CD14-positive monocyte (primary cell): ENCODE results near the gene NLN. TPM values are rescaled to one million over a fixed set of nuclear protein-coding genes. Genes with fewer than 3 reads are reported as not detected.

ENCODE experiments used
- DNase-seq, 3 donors: peaks; one replicate each; pipeline ENCODE4 v3.0.0-alpha.2; 2011 to 2022
- H2AFZ ChIP-seq: 2 replicates; pipeline ENCODE4 v1.6.0; 2012; ENCODE audit warnings: mild to moderate bottlenecking, low read depth, low read length, inconsistent platforms; ENCODE audit not compliant: insufficient read depth, poor library complexity, severe bottlenecking
- H3K27ac ChIP-seq, 2 donors: 1 replicate in 1 of 2; 2 replicates in 1 of 2; pipeline ENCODE4 v1.5.1; 2012 to 2013; ENCODE audit warnings: low read length in 2 of 2, control low read depth in 1 of 2, inconsistent platforms in 1 of 2, low read depth in 1 of 2, mild to moderate bottlenecking in 1 of 2
- H3K27me3 ChIP-seq, 2 donors: one replicate each; pipeline versions ENCODE4 v1.6.0 to v1.6.1; 2011 to 2013; ENCODE audit warnings: low read length in 2 of 2; ENCODE audit not compliant: control insufficient read depth in 2 of 2, insufficient read depth in 2 of 2
- H3K36me3 ChIP-seq, 2 donors: replicated peaks in 1 of 2; 1 replicate in 1 of 2; 2 replicates in 1 of 2; pipeline versions ENCODE4 v1.5.1 to v1.6.1; 2012 to 2013; ENCODE audit warnings: low read length in 2 of 2, control low read depth in 1 of 2, inconsistent platforms in 1 of 2, mild to moderate bottlenecking in 1 of 2; ENCODE audit not compliant: insufficient read depth in 2 of 2, control insufficient read depth in 1 of 2
- H3K4me1 ChIP-seq, 2 donors: 1 replicate in 1 of 2; 2 replicates in 1 of 2; pipeline versions ENCODE4 v1.5.1 to v1.6.1; 2012 to 2013; ENCODE audit warnings: low read length in 2 of 2, control low read depth in 1 of 2, inconsistent platforms in 1 of 2, mild to moderate bottlenecking in 1 of 2, moderate library complexity in 1 of 2; ENCODE audit not compliant: insufficient read depth in 2 of 2, control insufficient read depth in 1 of 2
- H3K4me2 ChIP-seq: replicated peaks from 2 replicates; pipeline ENCODE3; 2012; ENCODE audit warnings: low read length, moderate library complexity, mild to moderate bottlenecking; ENCODE audit not compliant: poor library complexity, severe bottlenecking; ENCODE audit errors: extremely low read depth
- H3K4me3 ChIP-seq, 3 experiments: fragments of 200-600 bp in 1 of 3; sonication (generic) in 1 of 3; replicated peaks in 1 of 3; 1 replicate in 2 of 3; 2 replicates in 1 of 3; pipeline ENCODE4 v1.5.1; 2011 to 2013; ENCODE audit warnings: low read length in 3 of 3, mild to moderate bottlenecking in 3 of 3, control low read depth in 2 of 3, low read depth in 2 of 3, inconsistent platforms in 1 of 3, moderate library complexity in 1 of 3
- H3K79me2 ChIP-seq: 2 replicates; pipeline ENCODE4 v1.6.0; 2012; ENCODE audit warnings: mild to moderate bottlenecking, control low read depth, inconsistent platforms, low read length, moderate library complexity; ENCODE audit not compliant: insufficient read depth
- H3K9ac ChIP-seq: 2 replicates; pipeline ENCODE4 v1.6.0; 2017; ENCODE audit warnings: low read length, mild to moderate bottlenecking; ENCODE audit not compliant: insufficient read depth, poor library complexity, severe bottlenecking
- H3K9me3 ChIP-seq, 2 donors: replicated peaks in 1 of 2; 1 replicate in 1 of 2; 2 replicates in 1 of 2; pipeline versions ENCODE4 v1.5.1 to v1.6.1; 2012 to 2013; ENCODE audit warnings: low read length in 2 of 2, control low read depth in 1 of 2; ENCODE audit not compliant: control insufficient read depth in 1 of 2, insufficient read depth in 1 of 2
- H4K20me1 ChIP-seq: 2 replicates; pipeline ENCODE4 v1.6.0; 2012; ENCODE audit warnings: mild to moderate bottlenecking, low read length, control low read depth, moderate library complexity; ENCODE audit not compliant: insufficient read depth
- H3K27ac Mint-ChIP-seq, 7 donors: one replicate each; pipeline ENCODE4 v1.8.0; 2020; ENCODE audit warnings: mild to moderate bottlenecking in 7 of 7, mixed read lengths in 7 of 7, moderate library complexity in 6 of 7, inconsistent platforms in 2 of 7
- H3K27me3 Mint-ChIP-seq, 3 donors: one replicate each; pipeline ENCODE4 v1.8.0; 2021 to 2022; ENCODE audit warnings: low read depth in 3 of 3, mild to moderate bottlenecking in 3 of 3, mixed read lengths in 3 of 3, moderate library complexity in 3 of 3, inconsistent platforms in 1 of 3
- H3K36me3 Mint-ChIP-seq, 2 donors: one replicate each; pipeline ENCODE4 v1.8.0; 2020; ENCODE audit warnings: mixed read lengths in 2 of 2, inconsistent platforms in 1 of 2, mild to moderate bottlenecking in 1 of 2
- H3K4me1 Mint-ChIP-seq: one replicate; pipeline ENCODE4 v1.8.0; 2020; ENCODE audit warnings: mild to moderate bottlenecking, mixed read lengths
- H3K4me3 Mint-ChIP-seq, 2 donors: one replicate each; pipeline ENCODE4 v1.8.0; 2020; ENCODE audit warnings: mild to moderate bottlenecking in 2 of 2, mixed read lengths in 2 of 2, moderate library complexity in 1 of 2
- H3K9me3 Mint-ChIP-seq, 7 donors: one replicate each; pipeline ENCODE4 v1.8.0; 2020 to 2022; ENCODE audit warnings: mixed read lengths in 7 of 7, mild to moderate bottlenecking in 6 of 7, moderate library complexity in 6 of 7, inconsistent platforms in 2 of 7
- CTCF ChIP-seq: fragments of 200-600 bp; IDR thresholded peaks from one replicate; pipeline ENCODE4 v1.8.0; 2022; ENCODE audit warnings: antibody characterized with exemption, mild to moderate bottlenecking
- WGBS: methylation state at CpG from one replicate; pipeline ENCODE4 v1.1.5; 2013; ENCODE audit warnings: missing lambda C conversion rate; ENCODE audit not compliant: insufficient coverage; 5-methylcytosine and 5-hydroxymethylcytosine counted together
- intact Hi-C, 2 donors: fragments of 100-400 bp; cut with micrococcal nuclease; formaldehyde crosslinking; loops; one replicate each; pipeline versions ENCODE4 v1.15.0 to v1.15.1; 2023
- polyA plus RNA-seq, 3 donors: library from polyadenylated mRNA; depleted of rRNA in 1 of 3; unstranded in 2 of 3; stranded (reverse) in 1 of 3; fragments of 300-500 nt in 2 of 3; fragments of >200 nt in 1 of 3; fragmentation: Illumina TruSeq in 2 of 3; gene quantifications; 1 replicate in 2 of 3; 2 replicates in 1 of 3; pipeline ENCODE4 v1.2.3, GENCODE V29; 2012 to 2021

Gene NLN
- polyA plus RNA-seq, 3 donors: 8.7 to 39.2 (median 17.7) TPM

DNA sequence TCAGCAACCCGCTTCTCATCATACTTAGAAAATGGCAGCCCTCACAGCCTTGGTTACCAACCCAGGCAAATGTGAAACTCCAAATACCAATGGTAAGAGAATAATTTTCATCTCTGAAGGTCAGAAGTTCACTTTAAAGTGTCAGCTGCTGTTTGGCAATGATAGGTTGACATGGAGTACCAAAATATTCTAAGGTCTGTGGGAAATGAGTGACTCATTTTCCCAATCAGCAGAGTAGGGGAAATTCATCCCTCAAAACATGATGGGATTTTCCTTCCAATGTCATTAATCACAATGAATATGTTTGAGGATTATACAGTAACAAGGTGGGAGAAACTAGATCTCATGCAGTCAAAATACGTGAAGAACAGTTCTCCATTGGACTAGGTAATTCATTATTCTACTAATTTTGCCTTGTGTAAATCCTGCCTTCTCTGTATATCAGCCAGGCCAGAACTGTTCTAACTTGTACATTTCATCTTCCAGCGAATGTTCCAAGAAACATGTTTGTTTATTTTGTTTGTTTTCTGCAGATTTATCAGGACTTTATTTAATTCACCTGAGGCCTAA lies 151.3 kb downstream of the NLN start:
- Histone ChIP-seq H3K9ac (no peak overlapping the region), H3K36me3 (no peaks in the 10 kb centered on the region), H3K4me1 (peaks cover 6 to 14% of the 10 kb centered on the region in 2 donors), H3K4me3 (no peak overlapping the region), H3K4me2 (no peak overlapping the region), H3K79me2 (no peaks in the 10 kb centered on the region), H3K9me3 (peaks cover 0 to 4% of the 10 kb centered on the region in 2 donors), H2AFZ (no peak overlapping the region), H3K27ac (no peak overlapping the region), H4K20me1 (no peaks in the 10 kb centered on the region), H3K27me3 (no peaks in the 10 kb centered on the region)
- H3K9me3 Mint-ChIP-seq: peaks cover 1 to 17% (median 6%) of the 10 kb centered on the region in 7 donors
- no peak overlapping the region for H3K27ac Mint-ChIP-seq
- DNase-seq: no peak
- intact Hi-C loops: no loop called here
- H3K36me3 Mint-ChIP-seq: peaks cover 0 to 3% of the 10 kb centered on the region in 2 donors
- peaks cover 11% of the 10 kb centered on the region for H3K4me1 Mint-ChIP-seq
- no peak for TF ChIP-seq CTCF
- WGBS: no CpG with 5 or more reads among the region's 3 CpGs
- no peak overlapping the region for H3K4me3 Mint-ChIP-seq
- H3K27me3 Mint-ChIP-seq: peaks cover 0 to under 1% (median 0%) of the 10 kb centered on the region in 3 donors

DNA sequence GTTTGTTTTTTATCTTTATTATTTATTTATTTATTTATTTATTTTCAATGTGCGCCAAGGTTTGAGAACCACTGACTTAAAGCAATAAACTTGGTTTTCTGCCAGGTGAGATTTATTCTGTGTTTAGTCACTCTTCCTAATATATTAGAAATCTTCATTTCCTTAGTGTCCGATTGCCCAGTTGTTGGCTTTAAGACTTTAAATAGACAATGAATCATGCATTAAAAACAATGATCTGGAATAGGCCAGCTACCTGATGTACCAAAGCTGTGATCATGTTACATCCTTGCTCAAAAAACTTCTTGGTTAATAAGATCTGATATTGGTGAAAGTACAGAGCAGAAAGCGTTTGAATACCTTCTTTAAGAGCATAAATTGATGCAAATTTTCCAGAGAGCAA lies 152.2 kb downstream of the NLN start:
- no peak overlapping the region for H3K4me3 ChIP-seq
- H3K4me3 Mint-ChIP-seq: no peak overlapping the region
- DNase-seq: no peak
- H3K4me2 ChIP-seq: no peak overlapping the region
- no peaks in the 10 kb centered on the region for H3K27me3 ChIP-seq
- H3K27ac Mint-ChIP-seq: no peak overlapping the region
- no peak overlapping the region for H3K9ac ChIP-seq
- H3K4me1 Mint-ChIP-seq: peaks cover 11% of the 10 kb centered on the region
- intact Hi-C loops: no loop called here
- no peak overlapping the region for H3K27ac ChIP-seq
- peaks cover 0 to 4% of the 10 kb centered on the region in 2 donors for H3K9me3 ChIP-seq
- no peak overlapping the region for H2AFZ ChIP-seq
- peaks cover 4 to 19% (median 11%) of the 10 kb centered on the region in 7 donors for H3K9me3 Mint-ChIP-seq
- TF ChIP-seq CTCF: no peak
- H3K4me1 ChIP-seq: peaks cover 6 to 14% of the 10 kb centered on the region in 2 donors
- H4K20me1 ChIP-seq: no peaks in the 10 kb centered on the region
- peaks cover 0 to 3% of the 10 kb centered on the region in 2 donors for H3K36me3 Mint-ChIP-seq
- no CpG with 5 or more reads among the region's 3 CpGs for WGBS
- H3K36me3 ChIP-seq: no peaks in the 10 kb centered on the region
- no peaks in the 10 kb centered on the region for H3K27me3 Mint-ChIP-seq
- H3K79me2 ChIP-seq: no peaks in the 10 kb centered on the region
